Body of pancreas (tissue), 4 donors: ENCODE data around the gene PPARA. TPM values are rescaled to one million over a fixed set of nuclear protein-coding genes. Genes with fewer than 3 reads are reported as not detected.
A peak's percentile ranks its signal among the peaks of the same experiment; 100 is the strongest.

ENCODE experiments used
- ATAC-seq: fragments of 150-250 bp; one replicate; pipeline ENCODE4 v1.9.1; 2016
- DNase-seq, 4 donors: peaks; one replicate each; pipeline ENCODE4 v3.0.0-alpha.2; 2019
- H3K27ac ChIP-seq, 4 donors: fragments of 200-600 bp; sonication (generic); 1 replicate in 3 of 4; 2 replicates in 1 of 4; pipeline versions ENCODE4 v1.5.1 to v1.6.1; 2016 to 2019; ENCODE audit warnings: mild to moderate bottlenecking in 1 of 4, mixed read lengths in 1 of 4, moderate library complexity in 1 of 4
- H3K27me3 ChIP-seq, 2 donors: fragments of 200-600 bp; sonication (generic); one replicate each; pipeline ENCODE4 v1.6.0; 2016; ENCODE audit warnings: mild to moderate bottlenecking in 1 of 2
- H3K36me3 ChIP-seq, 2 donors: fragments of 200-600 bp; sonication (generic); replicated peaks in 1 of 2; 2 replicates each; pipeline ENCODE4 v1.5.1; 2016; ENCODE audit warnings: low read depth in 2 of 2; ENCODE audit not compliant: insufficient read depth in 1 of 2
- H3K4me1 ChIP-seq: fragments of 200-600 bp; sonication (generic); one replicate; pipeline ENCODE4 v1.6.0; 2016
- H3K4me3 ChIP-seq, 2 donors: fragments of 200-600 bp; sonication (generic); 1 replicate in 1 of 2; 2 replicates in 1 of 2; pipeline ENCODE4 v1.5.1; 2016 to 2019
- H3K9me3 ChIP-seq, 3 donors: fragments of 200-600 bp; sonication (generic); 1 replicate in 2 of 3; 2 replicates in 1 of 3; pipeline ENCODE4 v1.5.1; 2016
- CTCF ChIP-seq, 7 experiments: fragments of 450-650 bp in 4 of 7; fragments of 200-600 bp in 3 of 7; sonication (generic) in 3 of 7; IDR thresholded peaks; one replicate each; pipeline ENCODE4 v1.5.1; 2016 to 2019; ENCODE audit warnings: antibody characterized with exemption in 7 of 7
- POLR2A ChIP-seq, 3 donors: fragments of 450-650 bp; IDR thresholded peaks; one replicate each; pipeline ENCODE4 v1.6.1; 2016; ENCODE audit warnings: antibody characterized with exemption in 3 of 3, mild to moderate bottlenecking in 2 of 3
- WGBS, 2 donors: methylation state at CpG; one replicate each; pipeline ENCODE4 v1.1.5; 2017; 5-methylcytosine and 5-hydroxymethylcytosine counted together
- intact Hi-C: fragments of 100-400 bp; cut with DNase I; formaldehyde crosslinking; loops from one replicate; pipeline ENCODE4 v1.15.1; 2023
- total RNA-seq, 2 donors: library from RNA; depleted of rRNA; stranded (reverse); fragments of >200 nt; gene quantifications; one replicate each; pipeline ENCODE4 v1.1.0, GENCODE V29; 2016

The PPARA gene
- total RNA-seq, 2 donors from 2014 or later: 15.8 to 19.8 TPM

DNA sequence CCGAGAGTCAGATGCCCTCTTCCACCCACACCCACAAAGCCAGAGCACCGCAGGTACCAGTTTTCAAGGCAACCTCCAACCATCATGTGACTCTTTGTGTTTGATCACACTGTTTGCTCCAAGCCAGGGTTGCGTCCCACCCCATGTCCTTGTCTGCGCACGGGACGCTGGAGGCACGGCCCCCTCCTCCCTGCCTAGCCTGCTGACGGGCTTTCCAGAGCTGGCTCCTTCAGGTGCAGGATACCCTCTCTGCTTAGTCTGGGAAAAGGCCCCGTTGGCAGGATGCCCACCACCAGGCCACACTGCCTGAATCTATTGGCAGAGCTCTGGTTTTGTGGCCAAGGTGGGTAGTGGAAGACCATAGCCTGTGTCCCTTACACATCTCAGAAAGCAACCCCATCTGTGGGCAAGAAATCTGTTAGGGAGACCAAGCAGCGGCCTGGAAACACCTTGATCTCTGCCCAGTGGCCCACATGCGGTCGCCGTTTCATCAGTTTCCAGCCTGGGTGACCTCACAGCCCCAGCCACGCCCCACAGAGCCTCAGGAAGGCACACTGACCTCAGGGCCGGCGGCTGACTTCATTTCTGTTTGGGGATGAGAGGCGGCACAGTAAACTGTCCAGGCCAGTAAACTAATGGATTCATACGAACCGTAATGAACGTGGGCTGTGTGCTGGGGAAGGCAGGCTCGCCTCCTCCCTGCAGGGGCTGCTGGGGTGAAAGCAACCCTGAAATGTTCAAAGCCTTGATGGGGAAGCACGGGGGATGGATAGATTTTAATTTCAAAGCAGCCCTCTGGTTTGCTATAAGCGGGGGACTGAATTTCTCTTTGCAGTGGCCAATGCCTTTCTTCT lies 73.9 kb downstream of the PPARA start:
- intact Hi-C loops: no loop called here
- Histone ChIP-seq H3K27ac (no peak overlapping the region), H3K4me3 (no peak overlapping the region), H3K27me3 (no peaks in the 10 kb centered on the region), H3K36me3 (peaks cover 0 to 10% of the 10 kb centered on the region in 2 donors), H3K4me1 (no peaks in the 10 kb centered on the region), H3K9me3 (no peaks in the 10 kb centered on the region)
- TF ChIP-seq POLR2A (IDR thresholded peaks at IDR 0.05): no peak
- TF ChIP-seq CTCF (IDR thresholded peaks at IDR 0.05): no peak
- DNase-seq (no peak), ATAC-seq (peak; percentile 6)
- whole genome bisulfite sequencing, 2 donors: 91 to 92% methylated on average over 15 to 23 of the region's 23 CpGs

- no peak for ATAC-seq
- intact Hi-C loops: no loop called here
Measured at GRCh38 chr22:46224898-46225290, 74.6 kb downstream of the PPARA start.

GRCh38 chr22:46225631-46226030 lies 75.3 kb downstream of the PPARA start:
- H3K9me3 ChIP-seq: no peaks in the 10 kb centered on the region
- H3K27ac ChIP-seq: no peak overlapping the region
- no peaks in the 10 kb centered on the region for H3K4me1 ChIP-seq
- 89 to 91% methylated on average over 7 of the region's 7 CpGs for WGBS, 2 donors
- ATAC-seq: no peak
- H3K4me3 ChIP-seq: no peak overlapping the region
- peaks cover 0 to 10% of the 10 kb centered on the region in 2 donors for H3K36me3 ChIP-seq
- intact Hi-C loops: no loop called here
- no peak for TF ChIP-seq CTCF (IDR thresholded peaks at IDR 0.05)
- TF ChIP-seq POLR2A (IDR thresholded peaks at IDR 0.05): no peak
- no peaks in the 10 kb centered on the region for H3K27me3 ChIP-seq
- no peak for DNase-seq

More at GRCh38 chr22:46224898-46225290, 74.6 kb downstream of the PPARA start:
- Histone ChIP-seq H3K27ac (no peak overlapping the region), H3K4me3 (no peak overlapping the region), H3K9me3 (no peaks in the 10 kb centered on the region), H3K27me3 (no peaks in the 10 kb centered on the region), H3K4me1 (no peaks in the 10 kb centered on the region), H3K36me3 (peaks cover 0 to 10% of the 10 kb centered on the region in 2 donors)
- WGBS, 2 donors: 82 to 84% methylated on average over 10 of the region's 10 CpGs
- TF ChIP-seq CTCF (IDR thresholded peaks at IDR 0.05) (no peak), POLR2A (IDR thresholded peaks at IDR 0.05) (no peak)
- DNase-seq: no peak

DNA sequence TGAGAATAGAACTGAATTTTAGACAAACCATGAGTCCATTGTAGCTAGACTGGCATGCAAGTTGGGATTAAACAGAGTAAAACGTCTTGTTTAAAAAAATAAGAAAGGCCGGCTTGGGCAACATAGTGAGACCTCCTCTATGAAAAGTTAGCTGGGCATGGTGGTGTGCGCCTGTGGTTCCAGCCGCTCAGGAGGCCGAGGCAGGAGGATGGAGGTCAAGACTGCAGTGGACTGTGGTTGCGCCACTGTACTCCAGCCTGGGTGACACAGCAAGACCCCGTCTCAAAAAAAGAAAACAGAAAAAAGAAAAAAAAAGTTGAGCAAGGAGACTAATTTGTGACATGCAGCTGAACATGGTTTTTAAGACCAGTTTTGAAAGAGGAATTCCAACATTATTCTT lies 76.3 kb downstream of the PPARA start:
- no peak overlapping the region for H3K4me3 ChIP-seq
- intact Hi-C loops: no loop called here
- 91 to 93% methylated on average over 7 of the region's 7 CpGs for WGBS, 2 donors
- H3K27me3 ChIP-seq: no peaks in the 10 kb centered on the region
- no peak overlapping the region for H3K27ac ChIP-seq
- no peaks in the 10 kb centered on the region for H3K9me3 ChIP-seq
- DNase-seq: no peak
- no peak for TF ChIP-seq POLR2A (IDR thresholded peaks at IDR 0.05)
- no peak for TF ChIP-seq CTCF (IDR thresholded peaks at IDR 0.05)
- ATAC-seq: no peak
- peaks cover 0 to 3% of the 10 kb centered on the region in 2 donors for H3K36me3 ChIP-seq
- no peaks in the 10 kb centered on the region for H3K4me1 ChIP-seq

DNA sequence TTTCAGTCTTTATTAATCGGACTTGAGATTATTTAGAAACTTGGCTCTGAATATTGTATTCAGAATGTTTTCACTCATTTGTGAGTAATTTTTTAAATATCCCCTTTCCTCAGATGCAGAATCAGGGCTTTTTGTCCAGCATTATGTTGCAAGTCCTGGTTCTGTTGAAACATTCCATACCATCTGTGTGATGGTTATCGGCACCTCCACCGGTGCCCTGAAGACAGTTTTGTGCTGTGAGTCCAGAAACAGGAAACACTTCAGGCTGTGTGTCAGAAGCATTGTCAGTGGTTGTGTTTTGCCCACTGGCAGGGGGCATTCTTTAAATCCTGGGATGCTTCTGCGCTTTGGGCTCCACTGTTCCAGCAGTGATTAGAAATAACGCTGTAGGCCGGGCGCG lies 79.4 kb downstream of the PPARA start:
- TF ChIP-seq CTCF (IDR thresholded peaks at IDR 0.05) (no peak), POLR2A (IDR thresholded peaks at IDR 0.05) (no peak)
- H3K4me3 ChIP-seq: no peak overlapping the region
- WGBS, 2 donors: 91 to 99% methylated on average over 3 to 8 of the region's 8 CpGs
- DNase-seq (no peak), ATAC-seq (no peak)
- H3K36me3 ChIP-seq: peaks cover 0 to 3% of the 10 kb centered on the region in 2 donors
- H3K27me3 ChIP-seq: no peaks in the 10 kb centered on the region
- H3K9me3 ChIP-seq: no peaks in the 10 kb centered on the region
- intact Hi-C loops: no loop called here
- H3K27ac ChIP-seq: no peak overlapping the region
- peaks cover 9% of the 10 kb centered on the region for H3K4me1 ChIP-seq
